Keratinocyte (primary cell): ENCODE data around the gene ACTR5.

Experiments used
- CTCF ChIP-seq, 3 experiments: IDR thresholded peaks in 1 of 3; conservative IDR thresholded peaks in 1 of 3; optimal IDR thresholded peaks in 1 of 3; 2 replicates in 2 of 3; 3 replicates in 1 of 3; pipeline versions ENCODE3 to v1.5.1; 2011; ENCODE audit warnings: low read length in 3 of 3, mild to moderate bottlenecking in 3 of 3, moderate library complexity in 2 of 3, control low read depth in 1 of 3, inconsistent platforms in 1 of 3; ENCODE audit not compliant: insufficient read depth in 2 of 3; ENCODE audit errors: extremely low read depth in 1 of 3
- EZH2 ChIP-seq: IDR thresholded peaks from one replicate; pipeline ENCODE4 v1.6.1; 2012; ENCODE audit warnings: inconsistent platforms, mild to moderate bottlenecking, low read length, moderate library complexity

- no peak for TF ChIP-seq CTCF (optimal IDR thresholded peaks at IDR 0.05 in 1 of 3, IDR thresholded peaks at IDR 0.05 in 1 of 3, conservative IDR thresholded peaks at IDR 0.05 in 1 of 3; ENCODE audit: extremely low read depth in 1 of 3, insufficient read depth in 2 of 3, low read length in 3 of 3)
- TF ChIP-seq EZH2: no peak
These were observed 63.9 kb downstream of the ACTR5 start for GRCh38 chr20:38812182-38812581.
